Body of pancreas (tissue), 4 donors: ENCODE data around the gene TRIM3. TPM values are rescaled to one million over a fixed set of nuclear protein-coding genes. Genes with fewer than 3 reads are reported as not detected.

Experiments
- ATAC-seq: fragments of 150-250 bp; one replicate; pipeline ENCODE4 v1.9.1; 2016
- DNase-seq, 4 donors: peaks; one replicate each; pipeline ENCODE4 v3.0.0-alpha.2; 2019
- H3K27ac ChIP-seq, 4 donors: fragments of 200-600 bp; sonication (generic); 1 replicate in 3 of 4; 2 replicates in 1 of 4; pipeline versions ENCODE4 v1.5.1 to v1.6.1; 2016 to 2019; ENCODE audit warnings: mild to moderate bottlenecking in 1 of 4, mixed read lengths in 1 of 4, moderate library complexity in 1 of 4
- H3K27me3 ChIP-seq, 2 donors: fragments of 200-600 bp; sonication (generic); one replicate each; pipeline ENCODE4 v1.6.0; 2016; ENCODE audit warnings: mild to moderate bottlenecking in 1 of 2
- H3K36me3 ChIP-seq, 2 donors: fragments of 200-600 bp; sonication (generic); replicated peaks in 1 of 2; 2 replicates each; pipeline ENCODE4 v1.5.1; 2016; ENCODE audit warnings: low read depth in 2 of 2; ENCODE audit not compliant: insufficient read depth in 1 of 2
- H3K4me1 ChIP-seq: fragments of 200-600 bp; sonication (generic); one replicate; pipeline ENCODE4 v1.6.0; 2016
- H3K4me3 ChIP-seq, 2 donors: fragments of 200-600 bp; sonication (generic); 1 replicate in 1 of 2; 2 replicates in 1 of 2; pipeline ENCODE4 v1.5.1; 2016 to 2019
- H3K9me3 ChIP-seq, 3 donors: fragments of 200-600 bp; sonication (generic); 1 replicate in 2 of 3; 2 replicates in 1 of 3; pipeline ENCODE4 v1.5.1; 2016
- POLR2A ChIP-seq, 3 donors: fragments of 450-650 bp; IDR thresholded peaks; one replicate each; pipeline ENCODE4 v1.6.1; 2016; ENCODE audit warnings: antibody characterized with exemption in 3 of 3, mild to moderate bottlenecking in 2 of 3
- WGBS, 2 donors: methylation state at CpG; one replicate each; pipeline ENCODE4 v1.1.5; 2017; 5-methylcytosine and 5-hydroxymethylcytosine counted together
- intact Hi-C: fragments of 100-400 bp; cut with DNase I; formaldehyde crosslinking; loops from one replicate; pipeline ENCODE4 v1.15.1; 2023
- total RNA-seq, 2 donors: library from RNA; depleted of rRNA; stranded (reverse); fragments of >200 nt; gene quantifications; one replicate each; pipeline ENCODE4 v1.1.0, GENCODE V29; 2016
- TF ChIP-seq, protein P1 (sequence below), 7 experiments: fragments of 450-650 bp in 4 of 7; fragments of 200-600 bp in 3 of 7; sonication (generic) in 3 of 7; IDR thresholded peaks; one replicate each; pipeline ENCODE4 v1.5.1; 2016 to 2019; ENCODE audit warnings: antibody characterized with exemption in 7 of 7

Gene TRIM3
- total RNA-seq, 2 donors from 2014 or later: 22.1 to 24.9 TPM

DNA sequence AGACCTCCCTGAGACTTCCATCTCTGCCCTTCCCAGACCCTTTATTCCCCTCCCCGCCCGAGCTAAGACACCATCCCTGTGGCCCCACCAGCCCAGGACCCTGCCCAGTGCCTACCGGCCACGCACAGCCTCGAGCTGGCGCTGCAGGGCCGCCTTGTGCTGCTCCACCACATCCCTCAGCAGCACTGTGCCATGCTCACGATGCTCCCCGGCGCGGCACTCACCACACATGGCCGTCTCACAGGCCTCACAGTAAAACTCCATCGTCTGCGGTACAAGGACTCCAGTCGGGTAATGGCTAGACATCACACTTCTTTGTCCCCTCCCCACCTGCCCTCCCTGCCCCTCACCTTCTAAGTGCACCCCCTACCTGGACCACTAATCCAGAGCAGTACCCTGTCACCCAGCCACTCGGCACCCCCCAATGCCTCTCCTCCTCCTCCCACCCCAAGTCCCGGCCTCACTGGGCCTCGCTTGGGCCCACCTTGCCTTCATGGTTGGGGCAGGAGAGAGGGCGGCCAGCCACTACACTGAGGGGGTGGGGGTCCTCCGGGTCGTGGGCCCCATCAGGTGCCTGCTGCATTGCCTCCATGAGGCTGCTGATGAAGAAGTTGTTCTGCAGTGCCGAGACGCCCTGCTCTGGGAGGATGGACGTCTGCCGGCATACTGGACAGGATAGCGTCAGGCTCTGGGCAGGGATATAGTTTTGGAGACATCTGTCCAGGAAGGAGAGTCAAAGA, 16.0 kb downstream of the TRIM3 start:
- ATAC-seq (peak; percentile 9), DNase-seq (no peak)
- Histone ChIP-seq H3K27ac (peak overlapping the region; percentile 11 to 59 (median 50)), H3K36me3 (peaks cover 13 to 16% of the 10 kb centered on the region in 2 donors), H3K9me3 (no peaks in the 10 kb centered on the region), H3K4me3 (no peak overlapping the region), H3K27me3 (no peaks in the 10 kb centered on the region), H3K4me1 (peaks cover 13% of the 10 kb centered on the region)
- TF ChIP-seq POLR2A (IDR thresholded peaks at IDR 0.05): no peak
- TF ChIP-seq, protein P1, sequence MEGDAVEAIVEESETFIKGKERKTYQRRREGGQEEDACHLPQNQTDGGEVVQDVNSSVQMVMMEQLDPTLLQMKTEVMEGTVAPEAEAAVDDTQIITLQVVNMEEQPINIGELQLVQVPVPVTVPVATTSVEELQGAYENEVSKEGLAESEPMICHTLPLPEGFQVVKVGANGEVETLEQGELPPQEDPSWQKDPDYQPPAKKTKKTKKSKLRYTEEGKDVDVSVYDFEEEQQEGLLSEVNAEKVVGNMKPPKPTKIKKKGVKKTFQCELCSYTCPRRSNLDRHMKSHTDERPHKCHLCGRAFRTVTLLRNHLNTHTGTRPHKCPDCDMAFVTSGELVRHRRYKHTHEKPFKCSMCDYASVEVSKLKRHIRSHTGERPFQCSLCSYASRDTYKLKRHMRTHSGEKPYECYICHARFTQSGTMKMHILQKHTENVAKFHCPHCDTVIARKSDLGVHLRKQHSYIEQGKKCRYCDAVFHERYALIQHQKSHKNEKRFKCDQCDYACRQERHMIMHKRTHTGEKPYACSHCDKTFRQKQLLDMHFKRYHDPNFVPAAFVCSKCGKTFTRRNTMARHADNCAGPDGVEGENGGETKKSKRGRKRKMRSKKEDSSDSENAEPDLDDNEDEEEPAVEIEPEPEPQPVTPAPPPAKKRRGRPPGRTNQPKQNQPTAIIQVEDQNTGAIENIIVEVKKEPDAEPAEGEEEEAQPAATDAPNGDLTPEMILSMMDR (IDR thresholded peaks at IDR 0.05): no peak
- intact Hi-C loops: no loop called here
- WGBS, 2 donors: 84 to 88% methylated on average over 21 to 23 of the region's 26 CpGs

DNA sequence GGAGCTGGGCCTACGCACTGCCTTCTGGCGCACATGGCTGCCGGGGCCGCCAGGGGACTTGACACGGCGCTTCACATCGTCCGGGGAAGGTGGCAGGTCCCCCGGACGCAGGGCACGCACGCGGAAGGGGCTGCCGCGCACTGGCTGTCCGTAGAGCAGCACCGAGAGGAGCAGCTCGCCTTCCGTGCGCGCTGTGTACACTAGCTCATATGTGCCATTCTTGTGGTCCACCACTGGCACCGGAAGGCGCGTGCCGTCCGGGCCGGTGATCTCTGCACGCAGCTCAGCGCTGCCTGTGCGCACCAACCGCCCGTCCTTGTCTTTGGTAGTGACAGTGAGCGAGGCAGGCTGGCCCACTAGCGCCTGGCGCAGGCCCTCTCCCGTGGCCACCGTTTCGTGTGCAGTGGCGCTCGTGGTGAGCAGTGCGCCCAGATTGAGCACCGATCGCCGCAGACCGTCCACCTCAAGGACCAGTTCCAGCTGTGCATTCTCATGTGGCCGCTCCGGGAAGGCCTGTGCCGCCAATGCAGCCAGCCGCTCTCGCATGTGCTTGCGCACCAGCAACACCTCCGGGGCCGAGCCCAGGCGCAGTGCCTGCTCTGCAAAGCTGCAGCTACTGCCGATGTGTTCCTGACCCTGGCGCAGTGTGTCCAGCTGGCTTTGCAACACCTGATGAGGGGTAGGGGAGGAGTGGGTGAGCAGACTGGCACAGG, 17.2 kb downstream of the TRIM3 start:
- Histone ChIP-seq H3K36me3 (peaks cover 13 to 16% of the 10 kb centered on the region in 2 donors), H3K4me1 (peaks cover 13% of the 10 kb centered on the region), H3K9me3 (no peaks in the 10 kb centered on the region), H3K4me3 (no peak overlapping the region), H3K27ac (no peak overlapping the region), H3K27me3 (no peaks in the 10 kb centered on the region)
- DNase-seq (no peak), ATAC-seq (no peak)
- TF ChIP-seq, protein P1 (IDR thresholded peaks at IDR 0.05): no peak
- TF ChIP-seq POLR2A (IDR thresholded peaks at IDR 0.05): no peak
- intact Hi-C loops: no loop called here
- WGBS, 2 donors: 94% methylated on average over 38 to 43 of the region's 56 CpGs

DNA sequence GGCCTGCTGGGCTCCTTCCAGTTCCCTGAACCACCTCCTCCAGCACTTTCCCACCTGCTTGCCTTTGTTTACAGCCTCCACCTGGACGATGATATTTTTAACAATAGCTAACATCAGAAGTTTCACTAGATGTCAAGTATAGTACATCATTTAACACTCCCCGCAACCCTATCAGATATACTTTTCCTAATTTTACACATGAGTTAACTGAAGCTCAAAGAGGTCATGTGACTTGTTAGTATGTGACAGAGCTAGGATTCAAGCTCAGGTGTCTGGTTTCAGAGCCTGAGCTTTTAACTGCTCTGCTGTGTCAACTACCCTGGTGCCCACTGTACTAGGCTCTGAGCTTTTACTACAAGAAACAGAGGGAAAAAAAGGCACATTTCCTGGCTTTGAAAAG, 18.7 kb downstream of the TRIM3 start:
- 66 to 81% methylated on average over 2 of the region's 2 CpGs for WGBS, 2 donors
- ATAC-seq: no peak

DNA sequence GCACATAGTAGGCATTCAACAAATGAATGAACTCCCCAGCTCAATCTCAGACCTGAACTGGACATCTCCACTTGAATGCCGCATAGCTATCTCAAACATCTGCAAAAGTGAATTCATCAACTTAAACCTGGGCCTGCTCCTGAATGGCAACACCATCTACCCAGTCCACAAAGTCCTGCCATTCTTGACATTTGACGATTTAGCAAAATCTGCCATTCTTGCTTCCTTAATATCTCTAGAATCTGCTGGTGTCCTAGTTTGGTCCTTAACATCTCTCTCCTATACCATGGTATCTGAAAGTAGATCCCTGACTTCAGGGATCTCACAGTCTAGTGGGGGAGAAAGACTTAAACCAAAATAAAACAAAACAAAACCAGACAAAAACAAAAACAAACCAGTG, 20.6 kb downstream of the TRIM3 start:
- Histone ChIP-seq H3K36me3 (peaks cover 17 to 26% of the 10 kb centered on the region in 2 donors), H3K27ac (no peak overlapping the region), H3K9me3 (no peaks in the 10 kb centered on the region), H3K4me1 (peaks cover 7% of the 10 kb centered on the region), H3K4me3 (no peak overlapping the region), H3K27me3 (no peaks in the 10 kb centered on the region)
- ATAC-seq (no peak), DNase-seq (no peak)
- intact Hi-C loops: no loop called here
- WGBS, 2 donors: 77 to 100% methylated on average over 2 of the region's 2 CpGs
- TF ChIP-seq, protein P1 (IDR thresholded peaks at IDR 0.05): no peak
- no peak for TF ChIP-seq POLR2A (IDR thresholded peaks at IDR 0.05)

More for the DNA sequence above, 18.7 kb downstream of the TRIM3 start:
- TF ChIP-seq, protein P1 (IDR thresholded peaks at IDR 0.05): no peak
- TF ChIP-seq POLR2A (IDR thresholded peaks at IDR 0.05): no peak
- Histone ChIP-seq H3K4me3 (no peak overlapping the region), H3K36me3 (peaks cover 17 to 26% of the 10 kb centered on the region in 2 donors), H3K9me3 (no peaks in the 10 kb centered on the region), H3K4me1 (peaks cover 13% of the 10 kb centered on the region), H3K27ac (no peak overlapping the region), H3K27me3 (no peaks in the 10 kb centered on the region)
- intact Hi-C loops: no loop called here
- no peak for DNase-seq
